HG03342 (cell line): ENCODE data around the gene ESPL1.

Experiments
- ATAC-seq: cut with Tn5 transposase; IDR thresholded peaks from one replicate; pipeline ENCODE4 v1.9.1; 2021; ENCODE audit warnings: mild to moderate bottlenecking, moderate library complexity; ENCODE audit not compliant: unreplicated experiment

The ESPL1 gene

DNA sequence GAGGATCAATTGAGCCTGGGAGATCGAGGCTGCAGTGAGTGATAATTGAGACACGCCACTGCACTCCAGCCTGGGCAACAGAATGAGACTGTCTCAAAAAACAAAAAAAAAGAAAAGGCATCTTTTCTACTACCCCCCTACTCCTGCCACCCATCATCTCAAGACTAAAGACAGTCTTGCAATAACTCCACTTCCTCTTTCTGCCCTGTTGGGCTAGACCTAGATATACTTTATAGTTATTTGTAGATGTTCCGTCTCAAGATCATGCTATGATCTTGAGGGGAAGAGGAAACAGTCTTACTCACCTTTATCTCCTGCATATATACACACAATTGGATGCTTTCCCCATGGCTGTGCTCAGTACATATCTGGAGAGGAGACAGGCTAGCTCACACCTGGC, 12.1 kb upstream of the ESPL1 start:
- no peak for ATAC-seq

DNA sequence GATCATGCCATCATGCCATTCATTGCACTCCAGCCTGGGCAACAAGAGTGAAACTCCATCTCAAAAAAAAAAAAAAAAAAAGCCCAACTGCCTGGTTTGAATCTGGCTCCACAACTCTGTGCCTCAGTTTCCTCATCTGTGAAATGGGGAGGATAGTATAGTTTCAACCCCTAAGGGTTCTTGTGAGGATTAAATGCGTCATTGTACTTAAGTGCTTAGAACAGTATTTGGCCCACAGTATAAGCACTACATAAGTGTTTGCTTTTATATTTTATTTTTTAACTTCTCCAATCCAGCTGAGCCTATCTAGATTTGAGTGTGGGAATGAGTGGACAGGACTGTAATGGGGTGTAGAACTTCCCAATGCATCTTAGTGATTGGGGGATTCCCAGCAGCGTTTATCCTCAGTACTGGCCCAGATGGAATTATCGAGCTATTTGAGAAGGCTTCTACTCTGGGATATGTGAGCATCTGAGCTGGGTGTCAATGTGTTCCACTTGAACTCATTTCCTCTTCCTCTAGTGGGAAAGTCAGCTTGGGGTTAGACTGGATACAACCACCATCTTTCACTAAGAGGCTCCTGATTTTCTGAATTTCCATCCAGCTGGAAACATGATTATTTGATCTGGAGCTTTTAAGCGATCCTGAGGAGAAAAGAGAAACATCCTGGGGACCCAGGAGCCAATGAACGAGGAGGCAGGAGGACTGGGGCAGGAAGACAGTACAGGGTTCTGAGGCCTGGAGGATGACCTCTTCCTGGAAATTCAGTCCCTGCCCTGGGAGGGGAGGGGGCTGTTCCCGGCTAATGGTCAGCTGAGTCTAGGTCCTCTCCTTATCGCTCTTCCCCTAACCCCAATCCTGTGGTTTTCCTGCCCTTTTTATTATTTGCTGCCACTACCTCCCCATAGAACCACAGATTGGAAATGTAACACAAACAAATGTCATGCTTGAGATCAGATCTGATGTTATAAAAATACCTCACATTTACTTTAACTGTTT, 9.3 kb upstream of the ESPL1 start:
- no peak for ATAC-seq

DNA sequence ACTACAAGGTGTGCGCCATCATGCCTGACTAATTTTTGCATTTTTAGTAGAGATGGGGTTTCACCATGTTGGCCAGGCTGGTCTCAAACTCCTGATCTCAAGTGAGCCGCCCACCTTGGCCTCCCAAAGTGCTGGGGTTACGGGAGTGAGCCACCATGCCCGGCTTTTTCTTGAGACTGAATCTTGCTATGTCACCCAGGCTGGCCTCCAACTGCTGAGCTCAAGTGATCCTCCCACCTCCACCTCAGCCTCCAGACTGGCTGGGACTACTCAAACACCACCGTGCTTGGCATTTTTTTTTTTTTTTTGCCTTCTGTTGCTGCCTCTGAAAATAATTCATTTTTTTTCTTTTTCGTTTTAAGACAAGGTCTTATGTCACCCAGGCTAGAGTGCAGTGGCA, 8.2 kb upstream of the ESPL1 start:
- no peak for ATAC-seq

DNA sequence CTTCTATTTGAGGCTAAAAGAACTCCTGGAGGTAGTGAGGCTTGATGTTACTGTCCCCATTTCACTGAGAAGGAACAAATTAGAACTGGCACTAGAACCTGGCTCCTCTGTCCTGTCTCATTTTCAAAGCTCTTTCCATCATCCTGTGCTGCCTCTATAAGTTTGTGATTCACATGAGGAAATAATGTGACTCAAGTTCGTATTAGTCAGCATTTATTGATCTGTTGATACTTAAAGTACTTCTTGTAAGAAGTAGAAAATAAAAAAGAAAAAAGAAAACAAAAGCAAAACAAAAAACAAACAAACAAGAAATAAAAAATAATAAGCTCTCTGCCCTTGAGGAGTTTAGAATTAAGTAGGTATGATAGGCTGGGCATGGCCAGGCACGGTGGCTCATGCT, 2.3 kb upstream of the ESPL1 start:
- ATAC-seq = no peak

DNA sequence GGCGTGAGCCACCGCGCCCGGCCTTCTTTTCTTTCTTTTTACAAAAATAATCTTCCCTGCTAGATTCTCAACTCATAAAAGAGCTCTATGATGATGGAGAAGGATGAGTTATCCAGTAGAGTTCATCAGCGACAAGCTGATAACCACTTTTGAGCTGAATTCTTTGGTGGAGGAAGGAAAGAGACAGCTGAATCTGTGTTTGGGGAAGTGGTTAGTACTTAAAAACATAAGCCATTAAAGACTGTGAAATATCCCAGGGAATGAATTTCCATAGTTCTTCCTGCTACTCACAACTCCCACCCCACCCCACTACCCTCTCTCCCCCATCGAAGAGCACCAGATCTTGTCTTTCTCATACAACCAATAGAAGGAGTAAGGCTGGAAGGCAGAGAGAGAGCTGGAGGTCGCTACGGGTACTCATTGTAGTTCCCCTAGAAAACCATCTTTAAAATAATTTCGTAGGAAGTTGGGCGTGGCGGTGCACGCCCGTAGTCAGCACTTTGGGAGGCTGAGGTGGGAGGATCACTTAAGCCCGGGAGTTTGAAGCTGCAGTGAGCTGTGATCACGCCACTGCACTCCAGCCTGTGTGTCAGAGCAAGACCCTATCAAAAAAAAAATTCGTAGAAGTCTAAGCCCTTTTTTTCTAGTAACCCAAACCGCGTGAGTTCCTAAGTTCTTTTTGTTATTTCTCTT, 647 bp upstream of the ESPL1 start:
- no peak for ATAC-seq

DNA sequence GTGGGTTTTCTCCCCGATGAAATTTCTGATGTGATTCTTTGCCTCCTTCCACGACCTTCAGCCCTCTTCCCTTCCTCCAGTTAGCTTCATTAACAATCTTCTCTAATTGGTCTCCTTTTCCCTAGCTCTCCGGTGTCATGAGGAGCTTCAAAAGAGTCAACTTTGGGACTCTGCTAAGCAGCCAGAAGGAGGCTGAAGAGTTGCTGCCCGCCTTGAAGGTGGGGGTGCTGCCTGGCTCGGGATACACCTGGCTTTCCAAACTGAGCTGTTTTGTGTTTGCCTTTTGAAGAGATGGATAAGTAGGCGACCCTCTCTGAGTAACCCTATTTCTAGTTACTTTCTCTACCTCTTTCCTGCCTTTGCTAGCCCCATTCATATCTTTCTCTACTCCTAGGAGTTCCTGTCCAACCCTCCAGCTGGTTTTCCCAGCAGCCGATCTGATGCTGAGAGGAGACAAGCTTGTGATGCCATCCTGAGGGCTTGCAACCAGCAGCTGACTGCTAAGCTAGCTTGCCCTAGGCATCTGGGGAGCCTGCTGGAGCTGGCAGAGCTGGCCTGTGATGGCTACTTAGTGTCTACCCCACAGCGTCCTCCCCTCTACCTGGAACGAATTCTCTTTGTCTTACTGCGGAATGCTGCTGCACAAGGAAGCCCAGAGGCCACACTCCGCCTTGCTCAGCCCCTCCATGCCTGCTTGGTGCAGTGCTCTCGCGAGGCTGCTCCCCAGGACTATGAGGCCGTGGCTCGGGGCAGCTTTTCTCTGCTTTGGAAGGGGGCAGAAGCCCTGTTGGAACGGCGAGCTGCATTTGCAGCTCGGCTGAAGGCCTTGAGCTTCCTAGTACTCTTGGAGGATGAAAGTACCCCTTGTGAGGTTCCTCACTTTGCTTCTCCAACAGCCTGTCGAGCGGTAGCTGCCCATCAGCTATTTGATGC, 797 bp downstream of the ESPL1 start:
- ATAC-seq = peak; percentile 17

DNA sequence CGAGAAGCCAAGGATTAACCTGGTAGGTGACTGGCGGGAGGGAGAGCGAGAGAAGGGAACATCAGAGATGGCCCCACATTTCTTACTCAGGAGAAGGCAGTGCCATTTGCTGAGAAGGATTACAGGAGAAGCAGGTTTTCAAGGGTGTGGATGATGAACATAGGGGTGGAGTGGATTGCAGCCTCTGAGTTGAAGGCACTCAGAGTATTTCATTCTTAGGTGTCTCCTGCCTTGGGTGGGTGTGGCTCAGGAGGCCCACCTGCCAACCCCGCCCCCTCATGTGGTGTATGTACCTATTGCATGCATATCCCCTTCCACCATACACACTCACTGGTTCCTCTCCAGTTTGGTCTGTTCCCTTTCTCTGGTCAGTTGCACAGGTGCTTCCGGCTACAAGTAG, 6.3 kb downstream of the ESPL1 start:
- ATAC-seq = no peak

DNA sequence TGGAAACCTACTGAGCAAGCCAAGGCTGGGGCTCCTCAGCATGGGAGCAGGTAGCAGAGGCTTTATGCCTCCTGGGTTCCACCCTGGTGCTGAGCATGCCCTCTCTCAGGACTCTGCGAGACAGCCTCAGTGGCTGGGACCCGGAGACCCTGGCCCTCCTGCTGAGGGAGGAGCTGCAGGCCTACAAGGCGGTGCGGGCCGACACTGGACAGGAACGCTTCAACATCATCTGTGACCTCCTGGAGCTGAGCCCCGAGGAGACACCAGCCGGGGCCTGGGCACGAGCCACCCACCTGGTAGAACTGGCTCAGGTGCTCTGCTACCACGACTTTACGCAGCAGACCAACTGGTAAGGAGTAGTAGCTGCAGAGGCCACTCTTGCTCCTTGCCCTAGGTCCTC, 8.4 kb downstream of the ESPL1 start:
- no peak for ATAC-seq

DNA sequence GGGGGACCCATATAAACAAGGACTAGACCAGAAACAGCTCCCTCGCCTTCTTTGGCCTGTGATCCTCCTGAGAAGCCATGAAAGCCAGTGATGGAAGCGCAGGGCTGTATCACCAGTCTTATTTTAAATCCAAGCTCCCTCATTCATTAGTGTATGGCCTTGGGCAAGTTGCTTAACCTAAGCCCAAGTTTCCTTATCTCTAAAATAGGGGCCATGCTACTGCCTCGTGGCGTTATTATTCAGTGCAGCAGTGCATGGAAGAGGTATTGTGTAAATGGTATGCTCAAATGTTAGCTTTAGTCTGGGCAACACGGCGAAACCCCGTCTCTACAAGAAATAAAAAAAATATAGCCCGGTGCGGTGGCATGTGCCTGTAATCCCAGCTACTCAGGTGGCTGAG, 9.9 kb downstream of the ESPL1 start:
- ATAC-seq = no peak

DNA sequence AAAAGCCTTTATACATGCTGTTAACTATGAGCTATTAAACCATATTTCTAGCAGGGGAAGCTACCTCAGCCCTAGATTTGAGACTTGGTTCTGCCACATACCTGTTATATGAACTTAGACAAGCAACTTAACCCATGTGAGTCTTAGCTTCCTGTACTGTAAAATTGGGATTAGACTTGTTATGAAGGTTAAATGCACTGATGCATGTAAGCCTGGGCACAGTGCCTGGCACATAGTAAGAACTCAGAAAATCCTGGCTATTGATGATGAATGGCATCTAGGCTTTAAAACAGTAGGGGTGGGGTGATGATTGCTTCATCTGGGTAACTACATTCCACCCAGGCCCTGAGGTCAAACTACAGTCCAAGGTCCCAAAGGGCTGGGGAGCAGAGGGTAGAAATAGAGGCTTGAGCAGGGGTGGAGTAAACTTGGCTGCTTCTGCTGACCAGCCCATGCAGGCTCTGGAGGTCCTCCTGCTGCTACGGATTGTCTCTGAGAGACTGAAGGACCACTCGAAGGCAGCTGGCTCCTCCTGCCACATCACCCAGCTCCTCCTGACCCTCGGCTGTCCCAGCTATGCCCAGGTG, 11.3 kb downstream of the ESPL1 start:
- ATAC-seq = no peak

DNA sequence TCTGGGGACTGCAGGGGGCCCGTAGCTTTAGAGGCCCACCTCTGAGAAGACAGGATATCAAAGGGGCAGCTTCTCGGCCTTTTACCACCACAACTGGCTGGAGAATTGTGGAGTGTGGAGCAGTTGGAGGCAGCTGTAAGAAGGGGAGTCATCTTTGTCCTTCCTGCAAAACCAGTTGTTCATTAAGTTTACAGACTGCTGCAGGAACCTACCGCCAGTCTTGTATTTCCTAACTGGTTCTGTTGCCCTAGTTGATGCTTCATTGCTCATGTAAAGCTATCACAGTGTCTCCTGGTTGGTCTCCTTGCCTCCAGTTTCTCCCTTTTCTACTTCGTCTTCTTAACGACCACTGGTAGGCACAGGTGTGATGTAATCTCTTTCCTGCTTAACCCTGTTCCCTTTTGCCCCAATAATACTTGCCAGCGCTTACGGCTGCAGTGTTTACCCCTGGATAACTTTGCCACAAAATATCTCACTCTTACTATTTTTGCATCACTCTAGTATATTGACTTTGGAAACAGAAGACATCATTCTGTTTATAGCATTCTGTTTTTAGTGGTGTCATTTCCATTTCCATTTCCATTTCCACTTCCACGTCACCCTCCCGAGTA, 11.9 kb downstream of the ESPL1 start:
- ATAC-seq = no peak

DNA sequence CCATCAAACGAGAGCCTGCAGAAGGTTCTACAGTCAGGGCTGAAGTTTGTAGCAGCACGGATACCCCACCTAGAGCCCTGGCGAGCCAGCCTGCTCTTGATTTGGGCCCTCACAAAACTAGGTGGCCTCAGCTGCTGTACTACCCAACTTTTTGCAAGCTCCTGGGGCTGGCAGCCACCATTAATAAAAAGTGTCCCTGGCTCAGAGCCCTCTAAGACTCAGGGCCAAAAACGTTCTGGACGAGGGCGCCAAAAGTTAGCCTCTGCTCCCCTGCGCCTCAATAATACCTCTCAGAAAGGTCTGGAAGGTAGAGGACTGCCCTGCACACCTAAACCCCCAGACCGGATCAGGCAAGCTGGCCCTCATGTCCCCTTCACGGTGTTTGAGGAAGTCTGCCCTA, 18.3 kb downstream of the ESPL1 start:
- ATAC-seq = no peak

DNA sequence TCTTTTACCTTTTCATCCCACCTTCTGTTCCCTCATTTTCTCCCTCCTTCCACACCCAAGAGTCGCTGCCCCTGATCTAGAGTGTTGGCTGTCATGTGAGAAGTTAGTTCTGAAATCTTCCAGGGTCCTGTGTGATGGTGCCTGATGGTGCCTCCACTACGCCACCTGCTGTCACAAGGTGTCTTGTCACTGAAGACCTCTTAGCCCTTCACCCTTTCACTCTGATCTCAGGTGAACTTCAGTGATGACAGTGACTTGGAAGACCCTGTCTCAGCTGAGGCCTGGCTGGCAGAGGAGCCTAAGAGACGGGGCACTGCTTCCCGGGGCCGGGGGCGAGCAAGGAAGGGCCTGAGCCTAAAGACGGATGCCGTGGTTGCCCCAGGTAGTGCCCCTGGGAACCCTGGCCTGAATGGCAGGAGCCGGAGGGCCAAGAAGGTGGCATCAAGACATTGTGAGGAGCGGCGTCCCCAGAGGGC, 19.7 kb downstream of the ESPL1 start:
- ATAC-seq = no peak

DNA sequence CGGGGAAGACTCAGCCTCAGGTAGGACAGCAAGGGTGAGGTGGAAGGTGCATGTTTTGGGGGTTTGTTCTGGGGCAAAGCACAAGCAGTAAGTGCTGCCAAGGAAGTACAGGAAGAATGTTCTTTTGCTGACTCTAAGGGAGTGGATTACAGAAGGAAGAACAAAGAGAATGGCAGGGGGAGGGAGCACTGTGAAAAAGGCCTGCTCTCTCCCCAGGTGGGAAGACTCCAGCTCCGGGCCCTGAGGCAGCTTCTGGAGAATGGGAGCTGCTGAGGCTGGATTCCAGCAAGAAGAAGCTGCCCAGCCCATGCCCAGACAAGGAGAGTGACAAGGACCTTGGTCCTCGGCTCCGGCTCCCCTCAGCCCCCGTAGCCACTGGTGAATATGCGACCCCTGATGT, 20.2 kb downstream of the ESPL1 start:
- no peak for ATAC-seq

DNA sequence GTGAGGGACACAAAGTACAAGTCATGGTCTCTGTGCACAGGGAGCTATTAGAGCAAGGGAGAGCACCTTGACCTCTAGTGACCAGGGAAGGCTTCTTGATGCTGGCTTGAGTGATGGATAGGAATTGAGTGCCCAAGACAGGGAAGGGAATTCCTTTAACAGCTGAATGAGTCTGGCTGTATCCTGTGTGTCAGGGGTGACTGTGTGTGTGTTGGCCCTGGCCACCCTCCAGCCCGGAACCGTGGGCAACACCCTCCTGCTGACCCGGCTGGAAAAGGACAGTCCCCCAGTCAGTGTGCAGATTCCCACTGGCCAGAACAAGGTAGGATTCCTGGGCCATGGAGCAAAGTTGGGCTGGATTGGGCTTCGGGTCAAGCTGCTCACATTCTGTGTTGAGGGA, 21.8 kb downstream of the ESPL1 start:
- no peak for ATAC-seq

DNA sequence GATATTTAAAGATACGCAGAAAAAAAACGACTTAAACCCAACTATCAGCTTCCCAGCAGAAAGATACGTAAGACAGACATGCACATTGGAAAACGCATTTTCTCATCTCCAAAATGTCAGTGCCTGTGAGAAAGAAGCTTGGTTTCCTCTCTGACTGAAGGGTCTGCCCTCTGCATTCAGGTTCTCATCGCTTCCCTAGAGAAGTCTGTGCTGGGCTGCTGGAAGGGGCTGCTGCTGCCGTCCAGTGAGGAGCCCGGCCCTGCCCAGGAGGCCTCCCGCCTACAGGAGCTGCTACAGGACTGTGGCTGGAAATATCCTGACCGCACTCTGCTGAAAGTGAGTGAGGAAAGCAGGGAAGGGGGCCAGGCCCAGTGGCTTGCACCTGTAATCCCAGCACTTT, 22.6 kb downstream of the ESPL1 start:
- ATAC-seq = no peak

DNA sequence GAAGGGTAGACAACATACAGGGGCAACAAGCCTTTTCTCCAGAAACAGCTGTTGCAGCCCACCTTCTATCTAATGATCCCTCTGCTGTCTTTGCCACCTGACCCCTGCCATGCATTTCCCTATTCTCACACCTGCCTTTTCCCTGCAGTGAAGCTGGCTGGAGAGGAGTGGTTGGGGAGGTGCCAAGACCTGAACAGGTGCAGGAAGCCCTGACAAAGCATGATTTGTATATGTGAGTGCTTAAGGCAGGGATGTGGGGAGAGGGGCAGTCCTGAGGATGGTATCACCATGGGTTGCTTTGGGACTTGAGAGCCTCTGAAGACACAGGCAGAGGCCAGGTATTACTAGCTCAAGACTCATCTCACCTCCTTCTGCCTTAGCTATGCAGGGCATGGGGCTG, 24.3 kb downstream of the ESPL1 start:
- no peak for ATAC-seq

DNA sequence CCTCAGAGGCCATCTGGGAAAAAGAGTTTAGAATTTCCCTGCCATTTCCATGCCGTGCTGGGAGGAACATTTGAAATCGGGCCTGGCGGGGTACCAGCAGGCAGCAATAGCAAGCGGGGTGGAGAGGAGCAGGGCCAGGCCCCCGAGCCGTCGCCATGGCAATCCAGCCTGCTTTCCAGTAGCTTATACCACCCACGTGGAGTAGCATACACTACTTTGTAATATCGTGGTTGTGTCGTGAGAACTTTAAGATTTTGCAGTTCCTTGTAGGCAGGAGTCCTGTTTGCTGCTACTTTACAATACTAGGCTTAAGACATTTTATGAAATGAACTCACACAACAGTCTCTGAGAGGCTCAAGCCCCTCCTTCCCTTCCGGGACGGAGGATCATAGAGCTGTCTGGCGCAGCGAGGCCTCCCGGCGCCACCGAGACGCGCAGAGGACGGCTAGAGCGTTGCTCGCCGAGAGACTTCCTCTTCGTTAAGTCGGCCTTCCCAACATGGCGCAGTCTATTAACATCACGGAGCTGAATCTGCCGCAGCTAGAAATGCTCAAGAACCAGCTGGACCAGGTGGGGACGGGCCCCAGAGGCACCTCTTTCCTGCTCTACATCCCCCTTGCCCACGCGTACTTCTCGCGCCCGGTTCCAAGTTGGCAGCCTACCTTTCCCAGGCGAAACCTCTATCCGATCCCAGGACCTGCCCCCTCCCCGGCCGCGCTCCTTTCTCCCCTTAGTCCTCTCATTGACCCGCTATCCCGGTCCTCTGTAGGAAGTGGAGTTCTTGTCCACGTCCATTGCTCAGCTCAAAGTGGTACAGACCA, 27.2 kb downstream of the ESPL1 start, which contains the start of gene PFDN5:
Gene PFDN5 (plus strand): TSS at position 473 of the 821 bp plus-strand sequence. CDS start 26 bp downstream, at position 499.
- peak; percentile 82 for ATAC-seq

DNA sequence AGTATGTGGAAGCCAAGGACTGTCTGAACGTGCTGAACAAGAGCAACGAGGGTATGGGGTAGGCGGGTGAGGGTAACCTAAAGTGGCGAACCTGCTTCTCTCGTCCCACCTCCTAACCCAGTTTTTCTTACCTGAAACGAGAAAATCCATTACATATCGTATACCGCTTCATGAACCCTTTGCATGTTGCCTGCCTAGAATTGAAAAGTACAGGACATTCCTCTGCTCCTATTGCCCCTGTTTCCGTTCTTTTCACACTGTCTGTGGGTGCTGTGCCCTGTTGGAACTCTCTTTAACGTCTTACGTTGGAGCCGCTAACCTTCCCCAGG, 27.8 kb downstream of the ESPL1 start:
- no peak for ATAC-seq
